ENCODE results near the gene CELF2.

- TF ChIP-seq CTCF (IDR thresholded peaks at IDR 0.05 in 4 of 5, conservative IDR thresholded peaks at IDR 0.05 in 1 of 5) (no peak), POLR2A (IDR thresholded peaks at IDR 0.05) (no peak)
Observed at GRCh38 chr10:11135709-11136108, 118.0 kb downstream of the CELF2 start.
